Measurements from ENCODE around the gene MKRN1. TPM values are rescaled to one million over a fixed set of nuclear protein-coding genes. Genes with fewer than 3 reads are reported as not detected.
"Not testable (repeated sequence)": the region's sequence is repeated elsewhere in the genome, so short reads cannot be mapped to it uniquely, and the experiment has no call there.

MKRN1 gene
- polyA plus RNA-seq, 1 donor (not counting 4 experiments of a cell fraction or from before 2014, with no cell fraction given): 52.9 TPM

DNA sequence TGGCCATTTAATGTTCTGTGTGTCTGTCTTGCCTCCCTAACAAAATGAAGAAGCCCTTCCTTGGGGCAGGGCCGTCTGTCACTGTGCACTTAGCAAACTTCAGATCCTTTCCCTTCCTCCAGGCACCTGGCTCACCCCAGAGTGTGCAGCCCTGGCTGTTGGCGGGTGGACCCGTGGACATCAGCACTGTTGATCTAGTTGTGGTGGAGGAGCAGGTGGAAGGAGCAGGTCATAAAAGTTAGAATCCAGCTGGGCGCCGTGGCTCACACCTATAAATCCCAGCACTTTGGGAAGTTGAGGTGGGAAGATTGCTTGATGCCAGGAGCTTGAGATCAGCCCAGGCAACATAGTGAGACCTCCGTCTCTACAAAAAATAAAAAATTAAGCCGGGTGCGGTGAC, 62.7 kb downstream of the MKRN1 start:
- TF ChIP-seq, protein P1, sequence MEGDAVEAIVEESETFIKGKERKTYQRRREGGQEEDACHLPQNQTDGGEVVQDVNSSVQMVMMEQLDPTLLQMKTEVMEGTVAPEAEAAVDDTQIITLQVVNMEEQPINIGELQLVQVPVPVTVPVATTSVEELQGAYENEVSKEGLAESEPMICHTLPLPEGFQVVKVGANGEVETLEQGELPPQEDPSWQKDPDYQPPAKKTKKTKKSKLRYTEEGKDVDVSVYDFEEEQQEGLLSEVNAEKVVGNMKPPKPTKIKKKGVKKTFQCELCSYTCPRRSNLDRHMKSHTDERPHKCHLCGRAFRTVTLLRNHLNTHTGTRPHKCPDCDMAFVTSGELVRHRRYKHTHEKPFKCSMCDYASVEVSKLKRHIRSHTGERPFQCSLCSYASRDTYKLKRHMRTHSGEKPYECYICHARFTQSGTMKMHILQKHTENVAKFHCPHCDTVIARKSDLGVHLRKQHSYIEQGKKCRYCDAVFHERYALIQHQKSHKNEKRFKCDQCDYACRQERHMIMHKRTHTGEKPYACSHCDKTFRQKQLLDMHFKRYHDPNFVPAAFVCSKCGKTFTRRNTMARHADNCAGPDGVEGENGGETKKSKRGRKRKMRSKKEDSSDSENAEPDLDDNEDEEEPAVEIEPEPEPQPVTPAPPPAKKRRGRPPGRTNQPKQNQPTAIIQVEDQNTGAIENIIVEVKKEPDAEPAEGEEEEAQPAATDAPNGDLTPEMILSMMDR (optimal IDR thresholded peaks at IDR 0.05 in 1 of 3, IDR thresholded peaks at IDR 0.05 in 1 of 3, conservative IDR thresholded peaks at IDR 0.05 in 1 of 3; ENCODE audit: extremely low read depth in 1 of 3, insufficient read depth in 2 of 3, low read length in 3 of 3): no peak
- no peak for TF ChIP-seq EZH2 (IDR thresholded peaks at IDR 0.05; ENCODE audit: low read length)
- Histone ChIP-seq H3K27ac (ENCODE audit: control insufficient read depth, insufficient read depth, low read length) (no peak overlapping the region), H4K20me1 (ENCODE audit: control insufficient read depth, extremely low read depth, insufficient read depth, low read length) (no peaks in the 10 kb centered on the region), H3K79me2 (ENCODE audit: control insufficient read depth, insufficient read depth, low read length) (no peaks in the 10 kb centered on the region), H3K27me3 (ENCODE audit: control insufficient read depth, extremely low read depth, insufficient read depth, low read length) (peaks cover 4% of the 10 kb centered on the region), H2AFZ (ENCODE audit: control insufficient read depth, low read length) (no peak overlapping the region), H3K4me1 (ENCODE audit: control insufficient read depth, extremely low read depth, insufficient read depth, low read length) (no peaks in the 10 kb centered on the region), H3K36me3 (ENCODE audit: control insufficient read depth in 2 of 2, extremely low read depth in 1 of 2, insufficient read depth in 2 of 2, low read length in 2 of 2) (no peaks in the 10 kb centered on the region), H3K9me3 (ENCODE audit: control insufficient read depth, low read depth, low read length) (no peaks in the 10 kb centered on the region), H3K4me2 (ENCODE audit: control insufficient read depth, extremely low read depth, insufficient read depth, low read depth, low read length) (no peak overlapping the region), H3K4me3 (ENCODE audit: control insufficient read depth in 2 of 3, extremely low read depth in 1 of 3, insufficient read depth in 2 of 3, low read depth in 1 of 3, low read length in 3 of 3) (no peak overlapping the region), H3K9me1 (ENCODE audit: control insufficient read depth, extremely low read depth, insufficient read depth, low read length) (no peaks in the 10 kb centered on the region), H3K9ac (ENCODE audit: control insufficient read depth, extremely low read depth, insufficient read depth, low read length) (no peak overlapping the region)
- dilution Hi-C loops (cut with MboI; ENCODE audit: extremely low pct_ligation_motif_present, low sequenced_read_pairs): no loop called here
- DNase-seq (ENCODE audit: low read depth, low spot score) (no peak), FAIRE-seq (no peak)

DNA sequence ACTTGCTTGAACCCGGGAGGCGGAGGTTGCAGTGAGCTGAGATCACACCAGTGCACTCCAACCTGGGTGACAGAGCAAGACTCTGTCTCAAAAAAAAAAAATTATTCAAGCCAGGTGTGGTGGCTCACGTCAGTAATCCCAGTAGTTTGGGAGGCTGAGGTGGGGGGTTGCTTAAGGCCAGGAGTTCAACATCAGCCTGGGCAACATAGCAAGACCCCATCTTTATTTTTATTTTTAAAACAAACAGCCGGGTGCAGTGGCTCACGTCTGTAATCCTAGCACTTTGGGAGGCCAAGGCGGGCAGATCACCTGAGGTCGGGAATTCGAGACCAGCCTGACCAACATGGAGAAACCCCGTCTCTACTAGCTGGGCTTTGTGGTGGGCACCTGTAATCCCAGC, 63.5 kb downstream of the MKRN1 start:
- dilution Hi-C loops (cut with MboI; ENCODE audit: extremely low pct_ligation_motif_present, low sequenced_read_pairs); H3K27ac ChIP-seq (ENCODE audit: control insufficient read depth, insufficient read depth, low read length); H3K9me3 ChIP-seq (ENCODE audit: control insufficient read depth, low read depth, low read length); H3K4me2 ChIP-seq (ENCODE audit: control insufficient read depth, extremely low read depth, insufficient read depth, low read depth, low read length); DNase-seq (ENCODE audit: low read depth, low spot score); H3K9me1 ChIP-seq (ENCODE audit: control insufficient read depth, extremely low read depth, insufficient read depth, low read length); FAIRE-seq; H3K36me3 ChIP-seq (ENCODE audit: control insufficient read depth in 2 of 2, extremely low read depth in 1 of 2, insufficient read depth in 2 of 2, low read length in 2 of 2); H3K9ac ChIP-seq (ENCODE audit: control insufficient read depth, extremely low read depth, insufficient read depth, low read length); H3K4me1 ChIP-seq (ENCODE audit: control insufficient read depth, extremely low read depth, insufficient read depth, low read length); H3K27me3 ChIP-seq (ENCODE audit: control insufficient read depth, extremely low read depth, insufficient read depth, low read length); H3K4me3 ChIP-seq (ENCODE audit: control insufficient read depth in 2 of 3, extremely low read depth in 1 of 3, insufficient read depth in 2 of 3, low read depth in 1 of 3, low read length in 3 of 3); H4K20me1 ChIP-seq (ENCODE audit: control insufficient read depth, extremely low read depth, insufficient read depth, low read length); H3K79me2 ChIP-seq (ENCODE audit: control insufficient read depth, insufficient read depth, low read length); H2AFZ ChIP-seq (ENCODE audit: control insufficient read depth, low read length): not testable (repeated sequence)

DNA sequence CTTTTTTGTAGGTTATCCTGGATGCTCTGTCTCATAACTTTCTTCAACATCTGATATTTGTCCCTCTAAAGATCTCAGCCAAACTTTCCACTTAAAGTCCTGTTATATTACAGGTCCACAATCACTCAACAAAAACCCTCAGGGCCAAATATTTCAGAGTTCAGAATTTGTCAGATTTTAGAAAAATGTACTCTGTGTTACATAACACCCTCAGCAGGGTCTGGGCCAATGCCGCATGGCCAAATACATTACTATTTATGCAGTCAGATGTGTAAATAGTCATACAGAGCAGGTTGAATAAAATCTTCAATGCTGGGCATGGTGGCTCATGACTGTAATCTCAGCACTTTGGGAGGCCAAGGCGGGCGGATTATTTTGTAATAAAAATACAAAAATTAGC, 63.9 kb downstream of the MKRN1 start:
- DNase-seq (ENCODE audit: low read depth, low spot score): no peak
- H3K4me1 ChIP-seq (ENCODE audit: control insufficient read depth, extremely low read depth, insufficient read depth, low read length): no peaks in the 10 kb centered on the region
- no peaks in the 10 kb centered on the region for H3K79me2 ChIP-seq (ENCODE audit: control insufficient read depth, insufficient read depth, low read length)
- no peaks in the 10 kb centered on the region for H3K36me3 ChIP-seq (ENCODE audit: control insufficient read depth in 2 of 2, extremely low read depth in 1 of 2, insufficient read depth in 2 of 2, low read length in 2 of 2)
- no peak overlapping the region for H3K4me2 ChIP-seq (ENCODE audit: control insufficient read depth, extremely low read depth, insufficient read depth, low read depth, low read length)
- FAIRE-seq: no peak
- no peaks in the 10 kb centered on the region for H4K20me1 ChIP-seq (ENCODE audit: control insufficient read depth, extremely low read depth, insufficient read depth, low read length)
- no peak overlapping the region for H3K27ac ChIP-seq (ENCODE audit: control insufficient read depth, insufficient read depth, low read length)
- dilution Hi-C loops (cut with MboI; ENCODE audit: extremely low pct_ligation_motif_present, low sequenced_read_pairs): no loop called here
- no peak overlapping the region for H3K4me3 ChIP-seq (ENCODE audit: control insufficient read depth in 2 of 3, extremely low read depth in 1 of 3, insufficient read depth in 2 of 3, low read depth in 1 of 3, low read length in 3 of 3)
- H3K9me3 ChIP-seq (ENCODE audit: control insufficient read depth, low read depth, low read length): no peaks in the 10 kb centered on the region
- H2AFZ ChIP-seq (ENCODE audit: control insufficient read depth, low read length): no peak overlapping the region
- TF ChIP-seq, protein P1 (optimal IDR thresholded peaks at IDR 0.05 in 1 of 3, IDR thresholded peaks at IDR 0.05 in 1 of 3, conservative IDR thresholded peaks at IDR 0.05 in 1 of 3; ENCODE audit: extremely low read depth in 1 of 3, insufficient read depth in 2 of 3, low read length in 3 of 3): no peak
- TF ChIP-seq EZH2 (IDR thresholded peaks at IDR 0.05; ENCODE audit: low read length): no peak
- H3K27me3 ChIP-seq (ENCODE audit: control insufficient read depth, extremely low read depth, insufficient read depth, low read length): peaks cover 4% of the 10 kb centered on the region
- no peaks in the 10 kb centered on the region for H3K9me1 ChIP-seq (ENCODE audit: control insufficient read depth, extremely low read depth, insufficient read depth, low read length)
- H3K9ac ChIP-seq (ENCODE audit: control insufficient read depth, extremely low read depth, insufficient read depth, low read length): no peak overlapping the region
